GM19397 (cell line): ENCODE measurements around the gene EIPR1.

ENCODE experiments used
- ATAC-seq: cut with Tn5 transposase; IDR thresholded peaks from one replicate; pipeline ENCODE4 v1.9.1; 2021; ENCODE audit warnings: mild to moderate bottlenecking, moderate library complexity; ENCODE audit not compliant: unreplicated experiment

Gene EIPR1

DNA sequence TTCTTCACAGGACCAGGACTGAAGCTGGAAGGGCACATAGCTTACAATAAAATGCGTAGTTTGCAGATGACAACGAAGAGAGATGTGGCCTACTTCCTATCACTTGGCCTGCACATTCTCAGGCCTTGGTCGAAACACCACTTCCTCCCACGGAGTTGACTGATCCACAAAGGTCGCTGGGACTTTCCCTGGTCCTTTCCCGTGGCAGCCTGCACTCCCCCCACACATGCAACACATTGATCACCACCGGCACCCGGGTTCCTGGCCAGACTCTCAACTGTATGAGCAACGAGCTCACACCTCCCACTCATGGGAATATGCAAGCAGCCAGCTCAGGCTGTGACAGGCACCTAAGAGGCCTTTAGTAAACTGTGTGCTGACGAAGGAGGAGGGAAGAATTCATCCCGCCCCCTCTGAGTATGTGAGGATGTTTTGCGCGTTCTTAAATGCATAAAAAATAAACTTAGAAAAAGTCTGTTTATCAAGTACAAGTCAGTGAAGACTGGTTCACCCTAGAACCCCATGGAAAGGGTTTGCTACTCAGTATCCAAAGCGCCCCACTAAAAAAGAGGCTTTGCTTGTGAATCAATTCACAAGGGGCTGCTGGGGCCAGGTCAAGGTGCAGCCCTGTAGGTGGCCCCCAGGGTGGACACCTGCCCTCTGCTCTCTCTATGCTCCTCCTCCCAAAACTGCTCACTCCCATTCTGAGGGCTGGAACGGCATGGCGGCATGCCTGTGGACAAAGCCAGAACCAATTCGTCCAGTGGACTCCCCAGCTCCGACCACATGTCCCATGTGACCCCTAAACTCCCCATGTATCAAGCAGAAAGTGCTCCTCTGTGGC lies 154.3 kb downstream of the EIPR1 start:
- peak; percentile 93 for ATAC-seq

DNA sequence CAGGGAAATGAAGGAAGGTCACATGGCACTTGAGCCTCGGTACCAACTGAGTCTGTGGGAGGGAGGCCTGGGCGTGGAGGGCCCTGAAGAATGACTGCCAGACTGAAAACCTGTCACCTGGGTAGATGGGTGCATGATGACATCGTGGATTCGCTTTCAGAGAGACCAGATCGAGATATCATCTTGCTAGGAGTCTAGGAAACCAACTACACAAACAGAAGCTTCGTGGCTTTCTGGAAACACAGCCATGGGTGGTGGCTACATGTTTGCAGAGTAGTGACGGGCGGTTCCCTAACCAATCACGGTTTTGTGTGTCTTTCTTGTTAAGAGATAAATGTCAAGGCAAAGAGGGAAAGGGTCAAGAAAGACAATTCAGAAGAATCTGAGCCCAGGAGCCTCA lies 155.0 kb downstream of the EIPR1 start:
- peak; percentile 28 for ATAC-seq

DNA sequence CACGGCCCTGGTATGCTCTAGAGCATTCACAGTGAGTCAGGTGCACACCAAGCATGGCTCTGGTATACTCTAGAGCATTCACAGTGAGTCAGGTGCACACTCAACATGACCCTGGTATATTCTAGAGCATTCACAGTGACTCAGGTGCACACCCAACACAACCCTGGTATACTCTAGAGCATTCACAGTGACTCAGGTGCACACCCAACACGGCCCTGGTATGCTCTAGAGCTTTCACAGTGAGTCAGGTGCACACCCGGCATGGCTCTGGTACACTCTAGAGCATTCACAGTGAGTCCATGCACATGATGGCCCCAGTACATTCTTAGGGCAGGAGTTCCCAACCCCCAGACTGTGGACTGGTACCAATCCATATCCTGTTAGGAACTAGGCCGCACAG lies 158.1 kb downstream of the EIPR1 start:
- ATAC-seq: no peak

DNA sequence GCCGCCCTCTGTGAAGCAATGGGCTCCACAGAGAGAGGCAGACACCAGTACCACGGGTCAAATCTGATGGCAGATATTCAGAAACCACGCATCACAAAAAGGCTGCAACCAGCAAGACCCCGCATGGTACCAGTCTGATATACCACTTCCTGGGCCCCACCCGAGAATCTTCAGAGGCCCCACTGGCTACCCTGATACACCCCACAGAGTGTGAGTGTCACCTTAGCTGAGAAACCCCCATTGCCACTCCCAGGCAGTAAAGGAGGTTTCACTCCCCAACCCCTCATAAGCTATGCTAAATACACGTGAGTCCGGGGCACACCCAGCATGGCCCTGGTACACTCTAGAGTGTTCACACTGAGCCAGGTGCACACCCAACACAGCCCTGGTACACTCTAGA lies 160.0 kb downstream of the EIPR1 start:
- no peak for ATAC-seq

DNA sequence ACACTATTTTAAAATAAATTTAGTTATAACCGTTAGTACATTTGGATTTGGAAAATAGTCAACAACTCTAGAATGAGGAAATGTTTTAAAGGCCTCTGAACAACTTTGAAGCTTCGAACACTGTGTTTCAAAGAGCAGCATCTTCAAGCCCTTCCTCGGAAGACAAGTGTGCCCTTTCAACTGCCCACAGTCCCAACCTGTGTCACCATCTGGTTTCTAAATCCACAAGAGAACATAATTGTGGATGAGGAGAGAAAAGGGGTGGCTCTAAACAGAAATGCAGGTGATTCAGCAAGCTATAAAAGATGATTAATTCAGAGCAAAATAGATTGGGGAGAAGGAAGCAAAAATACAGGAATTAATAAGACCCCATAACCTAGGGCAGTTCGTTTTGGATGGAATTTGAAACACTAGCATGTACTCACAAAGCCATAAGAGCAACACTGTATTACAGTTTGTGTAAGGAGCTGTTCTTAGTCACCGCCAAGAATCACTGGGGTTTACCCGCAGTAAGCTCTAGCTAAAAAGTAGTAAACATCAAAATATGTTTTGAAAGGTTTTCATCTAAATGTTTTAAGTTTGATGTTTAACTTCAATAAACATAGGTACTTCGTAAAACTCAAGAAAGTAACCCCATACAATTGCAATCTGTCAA lies 160.7 kb downstream of the EIPR1 start:
- no peak for ATAC-seq

DNA sequence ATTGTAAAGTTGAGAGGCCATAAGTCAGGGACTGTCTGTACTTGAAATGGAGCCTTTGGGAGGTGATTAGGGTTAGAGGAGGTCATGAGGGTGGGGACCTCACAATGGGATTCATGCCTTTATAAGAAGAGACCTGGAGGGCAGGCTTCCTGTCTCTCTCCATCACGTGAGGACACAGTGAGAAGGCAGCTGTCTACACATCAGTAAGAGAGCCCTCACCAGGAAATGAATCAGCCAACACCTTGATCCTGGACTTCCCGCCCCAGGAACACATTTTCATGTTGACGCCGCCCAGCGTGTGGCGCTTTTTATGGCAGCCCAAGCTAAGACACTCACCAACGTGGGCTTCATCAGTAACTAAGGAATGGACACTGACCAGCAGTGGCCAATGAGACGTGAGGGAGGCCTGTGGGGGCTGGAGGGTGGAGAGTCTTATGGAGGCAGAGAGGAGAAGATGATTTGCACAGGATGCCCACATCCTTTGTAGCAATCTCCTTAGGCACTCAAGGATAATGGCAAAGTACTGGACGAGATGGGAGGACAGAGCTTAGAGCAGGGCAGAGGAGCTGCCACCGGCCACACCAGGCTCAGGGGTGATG lies 162.7 kb downstream of the EIPR1 start:
- ATAC-seq: no peak

DNA sequence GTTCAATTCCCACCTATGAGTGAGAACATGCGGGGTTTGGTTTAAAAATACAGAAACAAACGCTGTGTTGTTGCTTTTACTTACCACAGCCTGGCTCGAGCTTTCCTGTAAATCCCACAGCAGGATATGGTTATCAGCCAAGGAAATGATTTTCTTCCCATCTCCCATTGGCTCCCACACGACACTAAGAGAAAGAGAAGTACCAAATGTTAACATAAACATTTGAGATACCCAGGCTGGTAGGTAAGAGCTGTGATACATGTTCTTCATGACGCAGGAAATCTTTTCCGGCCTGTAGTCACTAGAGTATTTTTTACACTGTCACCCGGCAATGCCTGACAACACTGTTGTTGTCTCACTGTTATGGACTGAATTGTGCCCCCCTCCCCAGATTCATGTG lies 163.6 kb downstream of the EIPR1 start:
- no peak for ATAC-seq

DNA sequence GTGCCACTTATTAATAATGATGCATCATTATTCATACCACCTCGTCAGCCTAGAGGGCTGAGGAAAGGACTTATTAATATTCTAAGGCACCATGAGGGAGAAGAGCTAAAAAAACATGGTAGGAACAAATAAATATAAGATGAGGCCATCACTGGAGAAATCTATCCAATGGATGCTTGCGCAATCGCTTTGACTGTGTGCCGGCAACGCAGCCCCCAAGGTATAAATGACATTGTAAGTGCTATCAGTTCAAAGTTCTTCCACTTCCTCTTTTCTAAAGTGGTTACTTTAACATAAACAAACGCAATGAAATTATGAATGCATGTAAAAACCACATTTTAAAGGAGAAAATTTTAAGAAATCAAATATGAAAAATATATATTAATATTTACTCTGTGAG lies 164.6 kb downstream of the EIPR1 start:
- no peak for ATAC-seq

DNA sequence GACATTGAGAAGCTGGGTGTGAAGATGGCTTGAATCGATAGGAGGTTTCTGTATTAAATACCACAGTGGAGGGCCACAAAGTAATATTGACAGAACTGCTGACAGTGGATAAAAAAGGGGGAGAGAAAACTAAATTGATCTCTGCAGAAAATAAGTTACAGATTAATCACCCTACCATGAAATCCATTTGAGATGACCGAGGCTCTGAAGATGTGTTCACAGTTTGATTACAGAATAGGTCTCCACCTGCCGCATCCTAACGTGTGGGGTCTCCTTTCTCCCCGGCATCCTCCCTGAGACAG lies 165.6 kb downstream of the EIPR1 start:
- ATAC-seq: no peak

DNA sequence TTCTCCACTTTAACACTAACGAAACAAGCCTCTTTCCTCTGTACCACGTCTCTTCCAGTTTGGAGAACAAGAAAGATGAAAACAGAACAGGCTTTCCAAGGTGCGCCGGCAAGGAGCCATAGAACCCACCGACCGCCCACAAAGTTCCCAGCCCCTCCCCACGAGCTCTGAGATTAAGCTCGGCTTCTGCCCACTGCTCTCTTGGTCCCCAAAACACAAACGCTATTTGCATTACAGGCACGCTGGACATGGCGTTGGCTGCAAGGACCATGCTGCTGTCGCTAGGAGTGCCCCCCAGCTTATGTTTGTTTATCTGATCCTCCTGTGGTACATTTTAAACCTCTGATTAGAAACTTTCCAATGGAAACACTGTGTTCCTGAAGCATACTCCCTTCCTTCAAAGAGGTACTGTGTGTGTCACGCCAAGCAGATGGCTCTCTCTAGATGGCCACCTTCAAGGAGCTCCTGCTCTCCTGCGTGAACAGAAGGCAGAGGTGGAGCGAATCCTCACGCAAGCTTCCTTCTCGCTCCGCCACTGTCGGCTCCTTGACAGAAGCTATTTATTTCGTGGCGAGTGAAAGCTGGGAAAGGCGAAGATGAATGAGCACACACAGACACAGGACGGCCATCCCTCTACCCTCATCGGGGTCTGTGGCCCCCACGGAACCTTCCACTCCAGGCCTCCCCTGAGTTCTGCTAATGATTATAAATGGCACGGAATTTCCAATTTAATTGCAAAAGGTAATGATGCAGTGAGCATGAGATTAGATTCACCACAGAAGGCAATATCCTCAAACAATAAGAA lies 166.2 kb downstream of the EIPR1 start:
- ATAC-seq: no peak

DNA sequence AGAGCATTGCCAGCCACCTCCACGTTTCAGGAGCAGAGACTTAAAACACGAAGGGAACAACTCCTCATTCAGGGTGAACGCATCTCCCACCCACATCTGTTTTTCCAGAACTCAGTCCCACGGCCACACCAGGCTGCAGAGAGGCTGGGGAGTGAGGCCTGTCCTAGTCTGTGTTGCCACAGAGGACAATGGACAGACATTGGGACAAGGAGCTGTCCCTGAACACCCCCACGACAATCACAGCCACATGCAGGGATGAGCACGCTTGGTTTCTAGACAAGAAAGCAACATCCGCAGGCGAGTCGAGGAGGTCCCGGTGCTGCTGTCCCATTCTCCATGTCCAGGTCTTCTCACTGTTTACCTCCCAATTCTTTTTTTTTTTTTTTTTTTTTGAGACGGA lies 167.4 kb downstream of the EIPR1 start:
- ATAC-seq: no peak

DNA sequence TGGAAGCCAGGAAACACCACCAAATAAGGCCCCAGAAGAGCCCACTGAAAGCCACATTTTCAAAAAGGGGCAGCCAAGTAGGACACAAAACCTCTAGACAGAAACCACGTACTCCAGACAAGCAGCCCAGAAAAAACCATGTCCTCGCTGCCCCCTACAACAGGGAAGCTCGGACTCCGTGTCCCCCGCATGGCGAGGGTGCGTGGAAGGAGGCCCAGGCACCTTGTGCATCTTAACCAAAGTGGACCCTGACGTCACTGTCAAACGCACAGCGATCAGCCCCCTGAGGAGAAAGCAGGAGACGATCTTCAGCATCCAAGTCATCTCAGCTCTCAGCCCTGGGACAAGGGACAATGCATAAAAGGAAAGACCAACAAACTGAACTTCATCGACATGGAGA lies 168.4 kb downstream of the EIPR1 start:
- ATAC-seq: no peak

DNA sequence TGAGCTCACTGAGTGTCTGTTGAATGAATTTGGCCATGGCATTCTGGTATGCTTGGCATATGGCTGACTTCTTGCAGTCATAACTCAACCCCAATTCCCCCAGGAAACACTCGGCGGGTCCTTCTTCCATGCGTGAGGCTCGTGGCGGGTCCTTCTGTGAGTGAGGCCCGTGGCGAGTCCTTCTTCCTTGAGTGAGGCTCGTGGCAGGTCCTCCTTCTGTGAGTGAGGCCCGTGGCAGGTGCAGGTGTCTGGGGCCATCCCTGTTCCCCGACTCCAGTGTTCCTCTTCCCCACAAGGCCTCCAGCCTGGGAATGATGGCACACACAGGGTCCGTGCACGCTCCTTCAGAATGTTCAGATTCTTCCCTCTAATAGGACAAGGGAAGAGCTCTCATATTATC lies 169.0 kb downstream of the EIPR1 start:
- no peak for ATAC-seq

DNA sequence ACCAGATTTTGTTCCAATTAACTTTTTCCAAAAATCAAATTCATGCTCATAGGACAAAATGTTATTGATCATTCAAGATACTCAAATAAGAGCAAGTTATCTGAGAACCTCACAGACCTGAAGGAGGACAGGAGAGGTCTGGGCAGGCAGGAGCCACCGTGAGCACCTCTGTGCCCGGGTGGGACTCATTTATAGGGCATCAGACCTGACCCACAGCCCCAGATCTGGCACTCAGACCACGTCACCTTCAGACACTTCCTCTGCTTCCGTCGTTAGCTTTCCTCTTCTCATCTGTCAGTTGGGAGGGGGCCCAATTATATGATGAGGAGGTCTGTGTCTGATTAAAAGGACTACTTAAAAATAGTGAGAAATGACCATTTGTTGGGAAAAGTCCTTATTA lies 169.4 kb downstream of the EIPR1 start:
- ATAC-seq: no peak

DNA sequence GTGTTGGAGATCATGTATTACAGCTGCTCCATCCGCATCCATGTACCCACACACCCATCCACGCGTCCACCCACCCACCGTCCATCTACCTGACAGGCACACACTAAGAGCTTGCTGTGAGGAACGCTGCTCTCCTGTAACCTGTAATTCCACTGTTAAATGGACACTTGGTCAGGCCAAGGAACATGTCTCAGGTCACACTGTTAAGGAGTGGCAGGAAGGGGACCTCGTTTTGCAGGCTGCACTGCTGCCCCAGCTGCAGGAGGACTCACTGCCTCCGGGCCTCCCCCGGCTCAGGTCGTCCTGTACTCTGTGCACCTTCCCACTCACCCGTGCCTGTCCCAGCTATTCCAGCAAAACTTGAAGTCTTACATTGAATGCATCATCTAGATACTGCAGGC lies 170.5 kb downstream of the EIPR1 start:
- no peak for ATAC-seq

DNA sequence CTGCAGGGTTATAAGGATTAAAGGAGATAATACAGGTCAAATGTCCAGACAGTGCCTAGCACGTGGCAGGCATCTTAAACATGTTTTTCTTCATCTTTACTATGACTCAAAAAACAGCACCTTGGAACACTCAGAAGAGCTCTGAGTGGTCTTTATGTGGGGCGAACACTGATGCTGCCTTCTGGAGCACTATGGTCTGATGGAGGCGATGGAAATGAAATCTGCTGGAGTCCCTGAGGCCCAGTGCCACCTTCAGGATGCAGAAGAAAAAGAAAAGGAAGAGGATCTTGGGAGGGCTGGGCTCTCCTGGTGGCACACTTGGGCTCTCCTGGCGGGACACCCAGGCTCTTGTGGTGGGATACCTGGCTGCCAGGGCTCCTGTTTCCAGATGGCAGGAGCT lies 171.8 kb downstream of the EIPR1 start:
- no peak for ATAC-seq

DNA sequence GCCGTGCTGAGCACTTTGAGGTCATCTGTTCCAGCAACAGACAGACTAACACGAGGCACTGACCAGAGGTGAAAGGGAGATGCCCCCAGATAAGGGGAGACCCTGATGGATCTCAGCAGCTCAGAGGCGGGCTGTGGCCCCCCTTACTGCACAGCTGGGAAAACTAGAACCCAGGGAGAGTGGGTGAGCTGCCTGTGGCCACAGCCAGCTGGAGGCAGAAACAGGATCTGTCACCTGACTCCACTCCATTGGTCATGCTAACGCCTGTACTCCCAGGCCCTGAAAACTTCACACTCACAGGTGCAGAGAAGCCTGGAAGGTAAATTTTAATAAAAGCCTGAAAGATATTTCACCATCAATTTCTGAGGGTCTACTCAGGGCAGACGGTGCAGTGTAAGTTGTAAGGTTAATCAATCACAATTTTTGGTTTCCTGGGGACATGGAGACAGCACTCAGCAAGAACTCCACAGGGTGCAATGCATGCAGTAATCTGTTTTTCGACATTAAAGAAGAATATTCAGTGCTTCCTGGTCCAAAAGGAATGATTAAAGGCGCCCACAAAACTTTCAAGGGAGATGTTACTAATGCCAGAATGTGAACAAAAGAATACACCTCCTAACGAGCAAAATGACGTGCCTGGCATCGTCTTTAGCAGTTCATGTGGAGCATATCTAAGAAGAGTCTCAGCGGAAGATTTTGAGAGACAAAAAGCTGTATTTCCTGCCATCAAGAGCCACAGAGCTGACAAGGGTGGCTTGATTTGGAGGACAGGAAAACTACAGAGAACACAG lies 173.4 kb downstream of the EIPR1 start:
- no peak for ATAC-seq

DNA sequence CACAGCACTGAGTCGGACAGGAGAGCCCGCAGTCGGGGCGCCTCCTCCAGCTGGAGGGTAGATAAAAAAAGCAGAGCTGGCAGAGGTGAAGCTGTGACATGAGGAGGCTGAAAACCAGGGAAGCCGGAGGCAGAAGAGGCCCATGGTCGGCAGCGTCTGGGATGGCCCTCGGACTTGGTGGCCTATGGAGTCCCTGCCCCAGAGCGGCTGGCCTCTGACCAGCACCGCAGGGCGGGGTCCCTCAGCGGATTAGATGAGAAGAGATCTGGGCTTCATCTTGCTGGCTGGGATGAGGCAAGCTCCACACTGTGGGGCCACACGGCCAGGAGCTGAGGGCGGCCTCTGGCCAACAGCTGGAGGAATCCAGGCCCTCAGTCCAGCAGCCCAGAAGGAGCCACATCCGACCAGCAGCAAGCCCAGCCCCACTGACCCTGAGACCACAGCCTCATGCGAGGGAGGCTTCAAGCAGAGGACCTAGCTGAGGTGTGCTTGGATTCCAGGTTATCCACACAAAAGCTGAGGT lies 174.1 kb downstream of the EIPR1 start:
- ATAC-seq: no peak

DNA sequence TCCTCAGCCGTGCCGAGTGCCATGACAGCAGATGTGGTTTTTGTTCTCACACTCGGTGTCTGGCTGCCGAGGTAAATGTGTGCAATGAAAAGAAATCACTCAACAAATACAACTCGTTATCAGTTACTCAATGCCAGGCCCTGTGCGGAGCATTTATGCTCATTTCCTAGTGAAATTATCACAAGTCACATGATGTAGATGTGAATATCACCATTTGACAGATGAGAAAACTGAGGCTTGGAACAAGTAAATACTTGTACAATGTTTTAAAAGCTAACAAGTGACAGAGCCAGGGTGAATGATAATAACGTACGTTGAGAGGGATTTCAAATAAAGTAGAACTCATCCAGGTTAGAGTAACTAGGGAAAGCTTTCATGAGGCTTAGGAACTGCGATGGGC lies 174.7 kb downstream of the EIPR1 start:
- no peak for ATAC-seq

DNA sequence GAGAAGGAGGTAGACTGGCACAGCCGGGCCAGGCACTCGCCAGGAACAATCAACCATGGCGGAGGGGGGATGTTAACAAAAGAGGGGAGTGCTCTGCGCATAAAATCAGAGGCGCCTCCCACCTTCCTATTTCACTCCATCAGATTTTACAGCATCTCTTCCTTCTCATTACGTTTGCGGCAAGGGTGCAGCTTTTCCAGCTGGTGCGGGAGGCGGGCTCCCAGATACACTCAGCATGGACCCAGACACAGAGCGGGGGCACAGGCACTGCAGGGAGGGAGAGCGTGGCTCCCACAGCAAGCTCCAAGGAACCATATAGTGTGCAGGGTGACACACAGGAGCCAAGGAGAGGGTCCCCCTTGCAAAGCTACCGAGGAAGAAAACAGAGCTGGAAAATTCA lies 176.3 kb downstream of the EIPR1 start:
- ATAC-seq: no peak
